HCT116 (cell line): ENCODE data around the gene RASA2. TPM values are rescaled to one million over a fixed set of nuclear protein-coding genes. Genes with fewer than 3 reads are reported as not detected.

ENCODE experiments used
- ATAC-seq: fragments of 200-7000 bp; cut with Tn5 transposase; 2 replicates; pipeline ENCODE4 v1.9.1; 2020; ENCODE audit warnings: mild to moderate bottlenecking, moderate library complexity
- BruUV-seq: library from RNA; stranded (reverse); fragments of 400-500 nt; replicated peaks from 2 replicates; lab custom pipeline; 2021; lab: Mats Ljungman, UMichigan
- CTCF ChIA-PET: fragments of 300-600 bp; sonication (Branson Sonifier 250); formaldehyde crosslinking; loops from one replicate; lab custom pipeline; 2021; ENCODE audit warnings: antibody characterized with exemption; lab: Charles Lee
- POLR2A ChIA-PET: fragments of 300-600, 350-600 bp; sonication (Branson Sonifier 250); formaldehyde crosslinking; loops from one replicate; lab custom pipeline; 2021; ENCODE audit warnings: antibody characterized with exemption; lab: Charles Lee
- RAD21 ChIA-PET, 2 experiments: fragments of 300-600 bp; sonication (Branson Sonifier 250); formaldehyde crosslinking; loops; one replicate each; lab custom pipeline; 2023; ENCODE audit warnings: low total read pairs in 2 of 2; ENCODE audit not compliant: uncharacterized antibody in 2 of 2, unreplicated experiment in 2 of 2, low non-redundant PET in 1 of 2; lab: Charles Lee
- DNase-seq: peaks from one replicate; pipeline ENCODE4 v3.0.0-alpha.2; 2010; ENCODE audit warnings: low read depth, low spot score
- H2AFZ ChIP-seq: fragments of 200-600 bp; shearing (Covaris generic), sonication (generic); 2 replicates; pipeline ENCODE4 v1.6.1; 2017; ENCODE audit warnings: low read depth, mixed run types, mixed read lengths, antibody characterized with exemption, low read length; ENCODE audit not compliant: poor library complexity, severe bottlenecking
- H3K27ac ChIP-seq: 2 replicates; pipeline ENCODE4 v1.5.1; 2012; ENCODE audit warnings: low read depth, low read length
- H3K27me3 ChIP-seq: fragments of 200-600 bp; sonication (generic); 2 replicates; pipeline ENCODE4 v1.6.1; 2016; ENCODE audit warnings: mixed run types, low read length, mixed read lengths; ENCODE audit not compliant: insufficient read depth
- H3K36me3 ChIP-seq, 2 experiments: fragments of 200-500 bp in 1 of 2; fragments of 200-600 bp in 1 of 2; sonication (Bioruptor generic) in 1 of 2; sonication (generic) in 1 of 2; 2 replicates each; pipeline versions ENCODE4 v1.5.1 to v1.6.1; 2014 to 2016; ENCODE audit warnings: low read length in 2 of 2, inconsistent platforms in 1 of 2, mixed read lengths in 1 of 2, mixed run types in 1 of 2; ENCODE audit not compliant: insufficient read depth in 2 of 2, control insufficient read depth in 1 of 2
- H3K4me1 ChIP-seq, 2 experiments: fragments of 200-600 bp in 1 of 2; sonication (generic) in 1 of 2; 2 replicates each; pipeline versions ENCODE4 v1.5.1 to v1.6.1; 2012 to 2017; ENCODE audit warnings: low read length in 2 of 2, inconsistent platforms in 1 of 2, mild to moderate bottlenecking in 1 of 2, mixed read lengths in 1 of 2, mixed run types in 1 of 2, moderate library complexity in 1 of 2; ENCODE audit not compliant: insufficient read depth in 2 of 2, control insufficient read depth in 1 of 2
- H3K4me2 ChIP-seq: fragments of 200-600 bp; sonication (generic); 2 replicates; pipeline ENCODE4 v1.6.1; 2017; ENCODE audit warnings: mixed run types, low read length, mixed read lengths
- H3K4me3 ChIP-seq, 2 experiments: fragments of 200-600 bp in 1 of 2; sonication (generic) in 1 of 2; replicated peaks in 1 of 2; 2 replicates each; pipeline ENCODE4 v1.5.1; 2011 to 2016; ENCODE audit warnings: low read length in 2 of 2, control low read depth in 1 of 2, low read depth in 1 of 2, mild to moderate bottlenecking in 1 of 2, mixed read lengths in 1 of 2, mixed run types in 1 of 2
- H3K79me2 ChIP-seq: fragments of 200-600 bp; sonication (generic); 2 replicates; pipeline ENCODE4 v1.6.1; 2017; ENCODE audit warnings: mild to moderate bottlenecking, mixed run types, low read length, moderate library complexity, mixed read lengths; ENCODE audit not compliant: insufficient read depth
- H3K9ac ChIP-seq: fragments of 200-600 bp; sonication (generic); 2 replicates; pipeline ENCODE4 v1.6.1; 2016; ENCODE audit warnings: low read length, mixed read lengths
- H3K9me2 ChIP-seq: fragments of 200-600 bp; sonication (generic), shearing (Covaris generic); 2 replicates; pipeline ENCODE4 v1.6.1; 2017; ENCODE audit warnings: mixed run types, mild to moderate bottlenecking, moderate library complexity; ENCODE audit not compliant: insufficient read depth
- H3K9me3 ChIP-seq, 2 experiments: fragments of 200-500 bp in 1 of 2; fragments of 200-600 bp in 1 of 2; sonication (Bioruptor generic) in 1 of 2; sonication (generic) in 1 of 2; 2 replicates each; pipeline ENCODE4 v1.6.1; 2014 to 2017; ENCODE audit warnings: low read length in 2 of 2, mixed read lengths in 2 of 2, inconsistent platforms in 1 of 2, low read depth in 1 of 2, mild to moderate bottlenecking in 1 of 2, mixed run types in 1 of 2, moderate library complexity in 1 of 2; ENCODE audit not compliant: control insufficient read depth in 1 of 2, insufficient read depth in 1 of 2
- H4K20me1 ChIP-seq: fragments of 200-600 bp; sonication (generic), shearing (Covaris generic); 2 replicates; pipeline ENCODE4 v1.6.1; 2017; ENCODE audit warnings: mixed run types, mild to moderate bottlenecking, moderate library complexity; ENCODE audit not compliant: insufficient read depth
- ATF3 ChIP-seq: IDR thresholded peaks from 2 replicates; pipeline ENCODE4 v1.6.1; 2012
- EZH2phosphoT487 ChIP-seq: fragments of 200-600 bp; IDR thresholded peaks from 2 replicates; pipeline ENCODE4 v1.6.1; 2018; ENCODE audit warnings: antibody characterized with exemption, borderline replicate concordance
- FOSL1 ChIP-seq: IDR thresholded peaks from 2 replicates; pipeline ENCODE4 v1.6.1; 2012; ENCODE audit warnings: low read depth
- JUND ChIP-seq: IDR thresholded peaks from 2 replicates; pipeline ENCODE4 v1.6.1; 2012
- POLR2AphosphoS5 ChIP-seq: IDR thresholded peaks from 2 replicates; pipeline ENCODE4 v1.6.1; 2011; ENCODE audit warnings: mild to moderate bottlenecking, low read depth, low read length, moderate library complexity
- RAD21 ChIP-seq: IDR thresholded peaks from 2 replicates; pipeline ENCODE4 v1.6.1; 2012; ENCODE audit warnings: low read depth, mild to moderate bottlenecking
- SP1 ChIP-seq: IDR thresholded peaks from 2 replicates; pipeline ENCODE4 v1.6.1; 2012; ENCODE audit warnings: low read depth
- SRF ChIP-seq: IDR thresholded peaks from 2 replicates; pipeline ENCODE4 v1.6.1; 2012; ENCODE audit warnings: low read depth
- intact Hi-C: fragments of 100-400 bp; cut with micrococcal nuclease; formaldehyde crosslinking; loops from 2 replicates; pipeline ENCODE4 v1.10.0; 2022
- total RNA-seq: library from RNA; stranded (reverse); gene quantifications from one replicate; pipeline ENCODE4 v1.2.1, GENCODE V29; 2021; ENCODE audit not compliant: unreplicated experiment

RASA2 gene
- total RNA-seq, 1 experiment from 2014 or later = 12.8 TPM

GRCh38 chr3:141449424-141449823 lies 37.4 kb upstream of the RASA2 start:
- no peaks in the 10 kb centered on the region for H4K20me1 ChIP-seq
- no peak overlapping the region for H3K27ac ChIP-seq
- H3K9me2 ChIP-seq = no peaks in the 10 kb centered on the region
- DNase-seq = no peak
- ChIA-PET POLR2A (no interaction called here), RAD21 (no interaction called here), CTCF (interaction anchor here (1.2 to 1.7 kb wide), 4 partner anchors 89 to 146 kb away, joined by 3 to 9 read pairs (median 4); no protein-coding TSS in a partner anchor)
- no peaks in the 10 kb centered on the region for H3K79me2 ChIP-seq
- ATAC-seq = no peak
- no peak overlapping the region for H3K4me3 ChIP-seq
- H3K9me3 ChIP-seq = no peaks in the 10 kb centered on the region
- intact Hi-C loops = no loop called here
- no peaks in the 10 kb centered on the region for H3K4me1 ChIP-seq
- H3K9ac ChIP-seq = no peak overlapping the region
- no peak overlapping the region for H3K4me2 ChIP-seq
- H3K27me3 ChIP-seq = no peaks in the 10 kb centered on the region
- no peak overlapping the region for H2AFZ ChIP-seq
- H3K36me3 ChIP-seq = no peaks in the 10 kb centered on the region
- BruUV-seq = no TSS peak
- no peak for TF ChIP-seq JUND
- TF ChIP-seq SRF = no peak

DNA sequence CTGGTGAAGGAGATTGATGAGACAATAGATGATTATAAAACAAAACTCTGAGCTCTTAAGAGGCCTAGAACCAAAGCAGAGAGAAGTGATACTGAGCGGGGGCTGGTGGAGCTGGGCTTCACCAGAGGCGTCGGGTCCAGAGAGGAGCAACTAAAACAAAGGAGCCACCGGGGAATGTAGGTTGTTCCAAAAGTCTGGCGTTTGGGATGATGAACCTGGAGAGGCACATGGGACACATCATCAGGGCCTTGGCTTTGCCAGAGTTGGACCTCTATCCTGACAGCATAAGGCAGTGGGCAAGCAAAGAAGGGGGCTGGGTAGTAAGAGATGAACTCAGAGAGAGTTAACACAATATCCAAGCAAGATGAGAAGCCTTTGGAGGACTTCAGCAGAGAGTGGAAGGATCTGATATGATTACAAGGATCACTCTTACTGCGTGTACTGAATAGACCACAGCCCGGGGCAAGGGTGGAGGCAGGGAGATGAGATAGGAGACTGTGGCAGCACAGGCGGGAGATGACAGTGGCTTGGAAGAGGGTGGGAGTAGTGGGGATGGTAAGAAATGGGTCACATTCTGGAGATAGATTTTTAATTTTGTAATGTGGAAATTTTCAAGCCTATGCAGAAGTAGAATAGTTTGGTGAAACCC lies 36.0 kb upstream of the RASA2 start:
- no peak for TF ChIP-seq SRF
- TF ChIP-seq RAD21 = no peak
- TF ChIP-seq SP1 = no peak
- no peak for TF ChIP-seq FOSL1
- TF ChIP-seq EZH2phosphoT487 = no peak
- TF ChIP-seq JUND = no peak
- no peak for TF ChIP-seq POLR2AphosphoS5
- no peak for TF ChIP-seq ATF3
- CTCF ChIA-PET = interaction anchor here (1.0 to 1.3 kb wide), 2 partner anchors 142 to 147 kb away, joined by 3 read pairs; no protein-coding TSS in a partner anchor
- Histone ChIP-seq H3K4me2 (no peak overlapping the region), H4K20me1 (no peaks in the 10 kb centered on the region), H3K4me3 (no peak overlapping the region), H3K9me3 (no peaks in the 10 kb centered on the region), H2AFZ (no peak overlapping the region), H3K9me2 (no peaks in the 10 kb centered on the region), H3K27ac (no peak overlapping the region), H3K27me3 (no peaks in the 10 kb centered on the region), H3K9ac (no peak overlapping the region), H3K79me2 (no peaks in the 10 kb centered on the region), H3K36me3 (no peaks in the 10 kb centered on the region), H3K4me1 (peaks cover 0 to 8% of the 10 kb centered on the region in 2 experiments; a peak in 1 of 4 replicates)
- DNase-seq = no peak
- intact Hi-C loops = loop anchor here (10.0 kb wide), 1 partner anchor 446 kb away; no protein-coding TSS in a partner anchor
- RAD21 ChIA-PET = no interaction called here
- no TSS peak for BruUV-seq
- no peak for ATAC-seq
- POLR2A ChIA-PET = no interaction called here
